ENCODE results near the gene ROBO1. TPM values are rescaled to one million over a fixed set of nuclear protein-coding genes. Genes with fewer than 3 reads are reported as not detected.

Gene ROBO1
- polyA plus RNA-seq, 1 experiment, result 33.9 TPM

DNA sequence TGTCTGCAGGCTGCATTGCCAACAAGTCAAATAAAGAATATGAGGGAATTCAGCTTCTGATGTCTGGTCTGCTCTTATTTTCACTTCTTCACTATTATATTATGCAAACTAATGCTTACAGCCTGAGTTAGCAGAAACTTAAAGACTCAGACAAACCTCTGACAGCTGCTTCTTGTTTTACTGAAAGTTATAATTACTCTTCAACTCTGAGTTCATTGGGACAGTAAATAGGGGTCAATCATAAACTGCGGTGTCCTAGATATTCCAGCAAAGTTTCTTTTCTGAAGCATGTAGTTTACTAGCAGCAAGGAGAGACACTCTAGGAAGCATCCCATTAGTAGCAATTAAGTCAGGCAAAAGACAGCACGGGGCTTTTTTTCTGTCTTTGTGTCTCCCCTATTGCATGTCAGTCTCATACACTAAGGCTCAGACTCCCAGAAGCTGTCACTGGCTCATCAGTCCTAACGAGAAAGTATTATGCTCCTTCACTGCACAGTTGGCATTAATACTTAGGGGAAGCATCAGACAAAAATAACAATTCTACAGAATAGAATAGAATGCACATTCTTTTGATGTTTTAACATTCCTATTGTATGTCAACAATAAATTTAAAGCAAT is 1060.8 kb downstream of the ROBO1 start:
- CTCF ChIA-PET, result no interaction called here
- TF ChIP-seq, protein P1, sequence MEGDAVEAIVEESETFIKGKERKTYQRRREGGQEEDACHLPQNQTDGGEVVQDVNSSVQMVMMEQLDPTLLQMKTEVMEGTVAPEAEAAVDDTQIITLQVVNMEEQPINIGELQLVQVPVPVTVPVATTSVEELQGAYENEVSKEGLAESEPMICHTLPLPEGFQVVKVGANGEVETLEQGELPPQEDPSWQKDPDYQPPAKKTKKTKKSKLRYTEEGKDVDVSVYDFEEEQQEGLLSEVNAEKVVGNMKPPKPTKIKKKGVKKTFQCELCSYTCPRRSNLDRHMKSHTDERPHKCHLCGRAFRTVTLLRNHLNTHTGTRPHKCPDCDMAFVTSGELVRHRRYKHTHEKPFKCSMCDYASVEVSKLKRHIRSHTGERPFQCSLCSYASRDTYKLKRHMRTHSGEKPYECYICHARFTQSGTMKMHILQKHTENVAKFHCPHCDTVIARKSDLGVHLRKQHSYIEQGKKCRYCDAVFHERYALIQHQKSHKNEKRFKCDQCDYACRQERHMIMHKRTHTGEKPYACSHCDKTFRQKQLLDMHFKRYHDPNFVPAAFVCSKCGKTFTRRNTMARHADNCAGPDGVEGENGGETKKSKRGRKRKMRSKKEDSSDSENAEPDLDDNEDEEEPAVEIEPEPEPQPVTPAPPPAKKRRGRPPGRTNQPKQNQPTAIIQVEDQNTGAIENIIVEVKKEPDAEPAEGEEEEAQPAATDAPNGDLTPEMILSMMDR (IDR thresholded peaks at IDR 0.05; ENCODE audit: insufficient read depth, low read depth, low read length), result no peak

DNA sequence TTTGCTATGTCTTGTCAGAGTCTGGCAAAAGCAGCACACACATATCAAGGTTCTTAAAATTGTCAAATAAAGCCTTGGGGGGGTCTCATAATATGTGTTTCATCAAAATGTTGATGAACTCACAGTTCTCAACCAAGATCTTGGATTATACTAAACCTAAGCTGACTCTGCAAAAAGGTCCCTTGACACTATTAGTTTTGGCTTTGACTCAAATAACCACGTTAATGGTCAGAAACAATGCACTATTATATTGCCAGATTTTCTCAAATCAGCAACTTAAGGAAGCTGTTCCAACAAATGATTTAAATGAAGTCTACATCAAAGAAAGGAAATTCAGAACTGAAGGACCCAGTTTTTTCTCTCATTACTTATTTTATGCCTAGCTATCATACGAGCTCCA is 1063.9 kb downstream of the ROBO1 start:
- DNase-seq (ENCODE audit: low read depth), result no peak
- TF ChIP-seq, protein P1 (IDR thresholded peaks at IDR 0.05; ENCODE audit: insufficient read depth, low read depth, low read length), result no peak
- H3K4me3 ChIP-seq (ENCODE audit: low read depth, low read length), result no peak overlapping the region
- POLR2A ChIA-PET, result no interaction called here
- CTCF ChIA-PET, result no interaction called here
- H3K36me3 ChIP-seq (ENCODE audit: control insufficient read depth, insufficient read depth, low read length), result no peaks in the 10 kb centered on the region
- H3K27me3 ChIP-seq (ENCODE audit: control insufficient read depth, insufficient read depth, low read length), result no peaks in the 10 kb centered on the region

More for the DNA sequence above, 1060.8 kb downstream of the ROBO1 start:
- Histone ChIP-seq H3K27me3 (ENCODE audit: control insufficient read depth, insufficient read depth, low read length) (no peaks in the 10 kb centered on the region), H3K36me3 (ENCODE audit: control insufficient read depth, insufficient read depth, low read length) (no peaks in the 10 kb centered on the region), H3K4me3 (ENCODE audit: low read depth, low read length) (no peak overlapping the region)
- no peak for DNase-seq (ENCODE audit: low read depth)
- POLR2A ChIA-PET, result no interaction called here

DNA sequence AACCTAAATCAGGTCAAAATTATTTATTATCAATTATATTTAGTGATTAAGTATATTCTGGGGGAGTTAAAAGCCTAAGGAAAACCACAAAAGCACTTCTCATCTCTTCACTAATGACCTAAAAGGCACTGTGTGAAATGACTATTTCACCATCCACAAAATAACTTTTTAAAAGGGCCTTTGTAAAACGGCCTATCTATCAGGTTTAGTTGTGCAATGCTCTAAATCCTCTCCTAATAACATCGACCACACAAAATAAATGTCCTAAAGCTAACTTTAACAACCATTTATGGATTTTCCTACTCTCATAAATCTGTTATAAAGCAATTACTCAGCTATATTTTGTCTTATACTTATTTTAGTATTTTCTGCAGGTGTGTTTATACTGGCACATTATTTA is 1066.3 kb downstream of the ROBO1 start:
- Histone ChIP-seq H3K27me3 (ENCODE audit: control insufficient read depth, insufficient read depth, low read length) (no peaks in the 10 kb centered on the region), H3K36me3 (ENCODE audit: control insufficient read depth, insufficient read depth, low read length) (no peaks in the 10 kb centered on the region), H3K4me3 (ENCODE audit: low read depth, low read length) (no peak overlapping the region)
- TF ChIP-seq, protein P1 (IDR thresholded peaks at IDR 0.05; ENCODE audit: insufficient read depth, low read depth, low read length), result no peak
- POLR2A ChIA-PET, result no interaction called here
- CTCF ChIA-PET, result no interaction called here
- DNase-seq (ENCODE audit: low read depth), result no peak

DNA sequence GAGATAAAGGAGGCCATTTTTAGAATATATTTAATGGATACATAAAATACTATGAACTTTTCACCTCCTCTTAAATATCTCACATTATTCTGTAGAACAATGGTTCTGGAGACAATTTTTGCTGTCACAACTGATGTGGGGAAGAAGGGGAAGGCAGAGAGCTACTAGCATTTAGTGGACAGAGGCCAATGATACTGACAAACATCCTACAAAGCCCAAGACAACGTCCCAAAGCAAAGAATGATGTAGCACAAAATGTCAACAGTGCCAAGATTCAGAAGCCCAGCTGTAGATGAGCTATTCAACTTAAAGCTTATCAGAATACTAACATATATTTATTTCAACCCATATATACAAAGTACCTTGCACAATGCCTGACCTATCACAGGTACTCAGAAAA is 1069.4 kb downstream of the ROBO1 start:
- CTCF ChIA-PET, result interaction anchor here (0.6 kb wide), 1 partner anchor 9 kb away, joined by 3 read pairs; no protein-coding TSS in a partner anchor
- POLR2A ChIA-PET, result no interaction called here
- no peak for DNase-seq (ENCODE audit: low read depth)
- Histone ChIP-seq H3K36me3 (ENCODE audit: control insufficient read depth, insufficient read depth, low read length) (no peaks in the 10 kb centered on the region), H3K27me3 (ENCODE audit: control insufficient read depth, insufficient read depth, low read length) (no peaks in the 10 kb centered on the region), H3K4me3 (ENCODE audit: low read depth, low read length) (no peak overlapping the region)
- TF ChIP-seq, protein P1 (IDR thresholded peaks at IDR 0.05; ENCODE audit: insufficient read depth, low read depth, low read length), result no peak

DNA sequence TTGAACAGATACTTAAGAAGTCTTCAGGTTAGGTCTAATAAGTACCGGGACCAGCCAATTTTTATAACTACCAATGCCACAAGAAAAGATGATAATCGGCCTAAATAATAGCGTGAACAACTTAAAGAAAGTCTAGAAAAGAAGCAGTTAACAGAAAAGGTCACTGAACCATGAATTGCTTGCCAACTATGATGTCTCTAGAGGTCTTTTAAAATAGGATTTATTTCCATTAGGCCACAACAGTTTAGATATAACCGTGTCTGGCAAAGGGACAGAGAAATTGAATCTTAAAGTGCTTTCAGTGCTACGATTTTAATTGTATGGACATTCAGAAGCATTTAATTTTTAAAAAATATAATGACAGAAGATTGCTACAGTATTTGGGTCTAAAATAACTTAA is 1070.4 kb downstream of the ROBO1 start:
- Histone ChIP-seq H3K27me3 (ENCODE audit: control insufficient read depth, insufficient read depth, low read length) (no peaks in the 10 kb centered on the region), H3K4me3 (ENCODE audit: low read depth, low read length) (no peak overlapping the region), H3K36me3 (ENCODE audit: control insufficient read depth, insufficient read depth, low read length) (no peaks in the 10 kb centered on the region)
- ChIA-PET POLR2A (no interaction called here), CTCF (no interaction called here)
- TF ChIP-seq, protein P1 (IDR thresholded peaks at IDR 0.05; ENCODE audit: insufficient read depth, low read depth, low read length), result no peak
- DNase-seq (ENCODE audit: low read depth), result no peak

Data from BJ (cell line).